ENCODE measurements around the gene WNT2B. TPM values are rescaled to one million over a fixed set of nuclear protein-coding genes. Genes with fewer than 3 reads are reported as not detected.
A peak's percentile ranks its signal among the peaks of the same experiment; 100 is the strongest.

The WNT2B gene
- total RNA-seq, 2 donors from 2014 or later = 10.0 to 15.4 TPM

DNA sequence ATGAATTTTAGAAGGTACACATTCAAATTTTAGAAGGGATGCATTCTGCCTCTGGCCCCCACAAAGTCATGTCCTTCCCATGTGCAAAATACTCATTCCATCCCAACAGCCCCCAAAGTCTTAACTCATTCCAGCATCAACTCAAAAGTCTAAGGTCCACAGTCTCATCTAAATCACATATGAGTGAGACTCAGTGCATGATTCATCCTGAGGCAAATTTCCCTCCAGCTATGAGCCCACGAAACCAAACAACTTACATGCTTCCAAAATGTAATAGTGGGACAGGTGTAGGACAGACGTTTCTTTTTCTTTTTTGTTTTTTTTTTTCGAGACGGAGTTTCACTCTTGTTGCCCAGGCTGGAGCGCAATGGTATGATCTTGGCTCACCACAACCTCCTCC is 12.5 kb upstream of the WNT2B start:
- TF ChIP-seq, protein P1, sequence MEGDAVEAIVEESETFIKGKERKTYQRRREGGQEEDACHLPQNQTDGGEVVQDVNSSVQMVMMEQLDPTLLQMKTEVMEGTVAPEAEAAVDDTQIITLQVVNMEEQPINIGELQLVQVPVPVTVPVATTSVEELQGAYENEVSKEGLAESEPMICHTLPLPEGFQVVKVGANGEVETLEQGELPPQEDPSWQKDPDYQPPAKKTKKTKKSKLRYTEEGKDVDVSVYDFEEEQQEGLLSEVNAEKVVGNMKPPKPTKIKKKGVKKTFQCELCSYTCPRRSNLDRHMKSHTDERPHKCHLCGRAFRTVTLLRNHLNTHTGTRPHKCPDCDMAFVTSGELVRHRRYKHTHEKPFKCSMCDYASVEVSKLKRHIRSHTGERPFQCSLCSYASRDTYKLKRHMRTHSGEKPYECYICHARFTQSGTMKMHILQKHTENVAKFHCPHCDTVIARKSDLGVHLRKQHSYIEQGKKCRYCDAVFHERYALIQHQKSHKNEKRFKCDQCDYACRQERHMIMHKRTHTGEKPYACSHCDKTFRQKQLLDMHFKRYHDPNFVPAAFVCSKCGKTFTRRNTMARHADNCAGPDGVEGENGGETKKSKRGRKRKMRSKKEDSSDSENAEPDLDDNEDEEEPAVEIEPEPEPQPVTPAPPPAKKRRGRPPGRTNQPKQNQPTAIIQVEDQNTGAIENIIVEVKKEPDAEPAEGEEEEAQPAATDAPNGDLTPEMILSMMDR (IDR thresholded peaks at IDR 0.05) = no peak
- DNase-seq (ENCODE audit: low spot score) (no peak), ATAC-seq (ENCODE audit: insufficient number of reproducible peaks, low FRiP score, low read depth) (no peak)
- Histone ChIP-seq H3K36me3 (no peaks in the 10 kb centered on the region), H3K27me3 (replicated peaks; ENCODE audit: insufficient read depth) (no peaks in the 10 kb centered on the region), H3K9me3 (no peaks in the 10 kb centered on the region), H3K4me1 (ENCODE audit: control insufficient read depth in 1 of 2, low read depth in 2 of 2) (no peaks in the 10 kb centered on the region), H3K27ac (no peak overlapping the region), H3K4me3 (no peak overlapping the region)

DNA sequence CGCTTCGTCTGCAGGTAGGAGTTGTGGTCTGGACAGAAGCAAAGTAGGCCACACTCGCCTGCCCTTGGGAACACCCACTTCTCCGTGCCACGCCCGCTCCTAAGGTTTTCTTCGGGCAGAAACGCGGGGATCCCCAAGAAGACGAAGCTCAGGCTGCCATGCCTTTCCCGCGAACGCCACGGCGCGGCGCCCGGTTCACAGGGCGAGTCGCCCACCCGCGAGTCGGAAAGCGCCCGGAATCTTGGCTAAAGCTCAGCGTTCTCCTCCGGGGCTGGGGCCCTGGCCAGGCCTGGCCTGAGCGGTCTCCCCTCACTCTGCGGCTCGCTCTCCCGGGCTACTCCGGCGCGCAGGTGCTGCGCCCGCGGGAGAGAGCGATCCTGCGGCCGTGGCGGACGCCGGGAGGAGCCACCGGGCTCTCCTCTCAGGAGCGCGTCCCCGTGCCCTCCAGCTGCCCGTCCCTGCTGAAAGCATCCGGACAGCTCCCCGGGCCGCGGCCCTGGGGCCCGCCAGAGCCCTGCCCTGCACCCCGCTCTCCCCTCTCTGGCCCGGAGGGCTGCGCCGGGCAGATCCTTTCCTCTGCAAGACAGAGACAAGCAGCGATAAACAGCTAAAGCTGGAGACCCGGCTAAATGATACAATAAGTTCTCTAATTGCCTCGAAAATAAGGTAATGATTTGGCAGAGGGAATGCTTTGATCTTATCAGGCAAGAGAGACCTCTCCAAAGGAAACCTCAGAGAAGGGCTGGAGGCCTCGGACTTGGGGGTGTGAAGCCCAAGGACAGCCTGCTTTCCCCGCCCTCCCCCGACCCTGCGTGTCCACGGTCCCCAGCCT is 6.7 kb upstream of the WNT2B start:
- Histone ChIP-seq H3K9me3 (no peaks in the 10 kb centered on the region), H3K4me1 (ENCODE audit: control insufficient read depth in 1 of 2, low read depth in 2 of 2) (peaks cover 3 to 7% of the 10 kb centered on the region in 2 donors), H3K27me3 (replicated peaks; ENCODE audit: insufficient read depth) (no peaks in the 10 kb centered on the region), H3K36me3 (no peaks in the 10 kb centered on the region), H3K4me3 (peak overlapping the region; percentile 74), H3K27ac (no peak overlapping the region)
- DNase-seq (ENCODE audit: low spot score) (no peak), ATAC-seq (ENCODE audit: insufficient number of reproducible peaks, low FRiP score, low read depth) (peak; percentile 22)
- TF ChIP-seq, protein P1 (IDR thresholded peaks at IDR 0.05) = peak; percentile 68

DNA sequence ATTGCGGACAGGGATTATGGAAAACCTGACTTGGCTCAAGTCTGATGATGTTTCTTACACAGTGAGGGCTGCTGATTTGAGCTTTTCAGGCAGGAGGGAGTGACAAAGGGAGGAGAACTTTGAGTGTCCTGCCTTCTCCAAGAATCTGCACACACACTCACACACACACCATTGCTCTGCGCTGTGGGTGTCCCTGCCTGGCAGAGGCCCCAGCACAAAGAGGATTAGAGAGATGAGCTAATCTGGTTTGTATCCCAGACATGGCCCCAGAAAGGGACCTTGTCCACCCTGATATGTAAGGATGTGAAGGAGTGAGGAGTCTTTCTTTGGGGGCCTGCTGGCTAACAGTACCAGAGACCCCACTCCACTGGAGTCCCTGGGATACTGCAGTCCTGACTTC is 5.9 kb upstream of the WNT2B start:
- H3K9me3 ChIP-seq = no peaks in the 10 kb centered on the region
- no peaks in the 10 kb centered on the region for H3K27me3 ChIP-seq (replicated peaks; ENCODE audit: insufficient read depth)
- peaks cover 6 to 9% of the 10 kb centered on the region in 2 donors for H3K4me1 ChIP-seq (ENCODE audit: control insufficient read depth in 1 of 2, low read depth in 2 of 2)
- no peak for DNase-seq (ENCODE audit: low spot score)
- H3K4me3 ChIP-seq = no peak overlapping the region
- TF ChIP-seq, protein P1 (IDR thresholded peaks at IDR 0.05) = no peak
- ATAC-seq (ENCODE audit: insufficient number of reproducible peaks, low FRiP score, low read depth) = no peak
- H3K27ac ChIP-seq = no peak overlapping the region
- H3K36me3 ChIP-seq = no peaks in the 10 kb centered on the region

DNA sequence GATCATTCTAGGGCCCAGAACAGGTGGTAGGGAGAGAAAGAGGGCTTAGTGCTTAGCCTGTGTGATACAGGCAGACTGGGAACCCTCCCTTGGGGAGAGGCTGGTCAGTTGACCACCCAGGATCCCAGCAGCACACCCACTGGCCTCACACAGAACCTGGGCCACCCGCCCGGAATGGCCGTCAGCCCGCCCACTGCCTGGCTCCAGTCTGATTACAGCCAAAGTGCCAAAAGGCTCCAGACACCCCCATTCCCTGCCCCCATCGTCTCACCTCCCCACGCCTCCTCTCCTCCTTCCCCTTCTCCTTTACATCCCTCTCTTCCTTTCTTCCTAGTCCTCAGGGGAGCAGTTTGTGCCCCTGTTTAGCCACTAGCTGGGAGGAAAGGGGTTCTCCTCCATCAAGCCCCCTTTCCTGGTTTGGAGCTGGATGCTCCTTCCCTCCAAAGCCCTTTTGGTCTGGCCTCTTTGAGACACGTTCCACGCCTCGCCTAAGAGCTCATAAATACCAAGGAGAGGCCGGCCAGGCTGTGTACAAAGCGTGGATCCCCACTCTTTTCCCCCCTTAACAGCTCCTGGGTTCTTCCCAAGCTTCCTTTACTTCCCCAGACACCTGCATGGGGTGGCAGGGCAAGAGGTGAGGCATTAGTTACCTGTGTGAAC is 4.6 kb upstream of the WNT2B start:
- no peaks in the 10 kb centered on the region for H3K36me3 ChIP-seq
- no peaks in the 10 kb centered on the region for H3K27me3 ChIP-seq (replicated peaks; ENCODE audit: insufficient read depth)
- no peak overlapping the region for H3K27ac ChIP-seq
- ATAC-seq (ENCODE audit: insufficient number of reproducible peaks, low FRiP score, low read depth) = no peak
- no peak for DNase-seq (ENCODE audit: low spot score)
- no peak overlapping the region for H3K4me3 ChIP-seq
- H3K4me1 ChIP-seq (ENCODE audit: control insufficient read depth in 1 of 2, low read depth in 2 of 2) = peaks cover 6 to 20% of the 10 kb centered on the region in 2 donors
- no peaks in the 10 kb centered on the region for H3K9me3 ChIP-seq
- TF ChIP-seq, protein P1 (IDR thresholded peaks at IDR 0.05) = no peak

DNA sequence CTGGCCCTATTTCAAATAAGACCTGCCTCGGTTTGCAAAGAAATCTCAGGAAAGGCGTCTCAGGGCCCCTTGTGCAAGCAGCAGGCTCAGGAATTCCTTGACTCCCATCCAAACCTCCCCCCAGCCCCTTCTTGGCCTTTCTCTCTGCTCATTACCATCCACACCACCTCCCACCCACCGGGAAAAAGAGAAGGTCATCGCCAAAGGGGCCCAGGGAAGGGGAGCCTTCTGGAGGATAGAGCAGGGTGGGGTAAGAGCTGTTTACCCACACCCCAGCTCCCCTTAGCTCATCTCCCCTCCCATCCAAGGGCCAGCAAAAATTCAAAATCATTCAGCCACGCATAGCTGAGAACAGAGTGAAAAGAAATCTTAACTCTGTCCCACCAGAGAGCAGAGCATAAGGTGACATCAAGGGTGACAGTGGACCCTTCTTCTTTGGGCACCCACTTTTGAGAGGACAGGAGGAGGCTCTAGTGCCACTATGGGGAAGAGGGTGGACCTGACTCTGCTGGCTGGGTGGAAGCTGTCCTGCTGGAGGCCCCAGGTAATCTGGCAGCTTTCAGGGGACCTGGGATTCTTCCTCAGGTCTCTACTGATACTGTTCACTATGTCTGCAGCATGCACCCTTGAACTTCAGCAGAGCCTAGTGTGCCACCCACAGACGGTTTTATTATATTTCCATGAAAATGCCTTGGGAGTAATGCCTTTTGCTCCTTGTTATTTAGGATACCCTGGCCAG is 3.9 kb upstream of the WNT2B start:
- Histone ChIP-seq H3K4me3 (no peak overlapping the region), H3K36me3 (no peaks in the 10 kb centered on the region), H3K27ac (no peak overlapping the region), H3K9me3 (no peaks in the 10 kb centered on the region), H3K27me3 (replicated peaks; ENCODE audit: insufficient read depth) (no peaks in the 10 kb centered on the region), H3K4me1 (ENCODE audit: control insufficient read depth in 1 of 2, low read depth in 2 of 2) (peaks cover 6 to 22% of the 10 kb centered on the region in 2 donors)
- no peak for DNase-seq (ENCODE audit: low spot score)
- ATAC-seq (ENCODE audit: insufficient number of reproducible peaks, low FRiP score, low read depth) = no peak
- TF ChIP-seq, protein P1 (IDR thresholded peaks at IDR 0.05) = no peak
